Prostate gland (tissue), 2 donors: ENCODE measurements around the gene TNNI3.

Experiments
- POLR2A ChIP-seq: fragments of 450-650 bp; IDR thresholded peaks from one replicate; pipeline ENCODE4 v1.6.1; 2016; ENCODE audit warnings: antibody characterized with exemption, mild to moderate bottlenecking
- POLR2AphosphoS5 ChIP-seq: sonication (generic); formaldehyde crosslinking; IDR thresholded peaks from one replicate; pipeline ENCODE4 v1.6.1; 2017; ENCODE audit warnings: antibody characterized with exemption
- TF ChIP-seq, protein P1 (sequence below), 4 experiments: fragments of 200-600 bp in 2 of 4; fragments of 450-650 bp in 2 of 4; sonication (generic) in 2 of 4; IDR thresholded peaks; 1 replicate in 3 of 4; 2 replicates in 1 of 4; pipeline ENCODE4 v1.5.1; 2016 to 2019; ENCODE audit warnings: antibody characterized with exemption in 4 of 4, mild to moderate bottlenecking in 2 of 4, moderate library complexity in 2 of 4

DNA sequence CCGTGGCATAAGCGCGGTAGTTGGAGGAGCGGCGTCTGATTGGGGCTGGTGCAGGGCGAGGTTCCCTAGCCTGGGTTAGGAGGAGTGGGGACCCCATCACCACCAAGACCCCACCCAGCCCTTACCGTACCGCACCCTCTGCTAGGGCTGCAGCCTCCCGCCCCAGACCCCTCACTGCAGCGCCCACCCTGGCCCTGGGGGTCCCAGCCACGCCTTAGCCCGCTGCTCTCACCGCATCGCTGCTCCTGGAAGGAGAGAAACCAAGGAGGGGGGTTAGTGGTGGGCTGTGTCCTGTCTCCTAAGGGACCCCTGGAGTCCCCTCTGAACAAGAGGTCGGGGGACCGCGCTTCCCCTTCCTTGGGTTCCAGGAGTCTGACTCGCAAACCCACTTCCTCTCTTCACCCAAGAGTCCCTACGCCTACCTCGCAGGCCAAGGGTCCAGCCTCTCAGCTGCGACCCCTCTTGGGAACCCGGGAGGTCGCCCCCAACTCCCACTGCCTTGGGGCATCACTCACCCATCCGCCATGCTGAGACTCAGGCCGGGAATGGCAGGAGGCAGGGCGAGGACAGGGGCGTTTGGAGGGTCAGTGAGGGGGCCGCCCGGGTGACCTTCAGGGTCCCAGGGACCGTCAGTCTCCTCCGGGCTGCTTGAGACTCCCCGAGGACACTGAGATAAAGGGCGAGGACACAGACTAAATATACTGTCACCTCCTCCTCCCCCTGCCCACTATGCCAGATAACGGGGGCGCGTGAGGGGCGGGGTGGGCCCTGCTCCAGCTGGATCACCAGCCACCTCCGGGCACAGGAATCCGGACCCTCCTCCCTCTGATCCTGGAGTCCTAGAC is at the start of gene TNNI3:
- TF ChIP-seq, protein P1, sequence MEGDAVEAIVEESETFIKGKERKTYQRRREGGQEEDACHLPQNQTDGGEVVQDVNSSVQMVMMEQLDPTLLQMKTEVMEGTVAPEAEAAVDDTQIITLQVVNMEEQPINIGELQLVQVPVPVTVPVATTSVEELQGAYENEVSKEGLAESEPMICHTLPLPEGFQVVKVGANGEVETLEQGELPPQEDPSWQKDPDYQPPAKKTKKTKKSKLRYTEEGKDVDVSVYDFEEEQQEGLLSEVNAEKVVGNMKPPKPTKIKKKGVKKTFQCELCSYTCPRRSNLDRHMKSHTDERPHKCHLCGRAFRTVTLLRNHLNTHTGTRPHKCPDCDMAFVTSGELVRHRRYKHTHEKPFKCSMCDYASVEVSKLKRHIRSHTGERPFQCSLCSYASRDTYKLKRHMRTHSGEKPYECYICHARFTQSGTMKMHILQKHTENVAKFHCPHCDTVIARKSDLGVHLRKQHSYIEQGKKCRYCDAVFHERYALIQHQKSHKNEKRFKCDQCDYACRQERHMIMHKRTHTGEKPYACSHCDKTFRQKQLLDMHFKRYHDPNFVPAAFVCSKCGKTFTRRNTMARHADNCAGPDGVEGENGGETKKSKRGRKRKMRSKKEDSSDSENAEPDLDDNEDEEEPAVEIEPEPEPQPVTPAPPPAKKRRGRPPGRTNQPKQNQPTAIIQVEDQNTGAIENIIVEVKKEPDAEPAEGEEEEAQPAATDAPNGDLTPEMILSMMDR (IDR thresholded peaks at IDR 0.05): no peak
- TF ChIP-seq POLR2AphosphoS5 (no peak), POLR2A (no peak)
